K562 (cell line): ENCODE measurements around the gene AFAP1. TPM values are rescaled to one million over a fixed set of nuclear protein-coding genes. Genes with fewer than 3 reads are reported as not detected.

Experiments
- ATAC-seq: fragments of 200-7000 bp; cut with Tn5 transposase; 3 replicates; pipeline ENCODE4 v1.9.1; 2020; ENCODE audit warnings: moderate library complexity
- BruUV-seq: library from RNA; stranded (reverse); fragments of 400-500 nt; replicated peaks from 2 replicates; lab custom pipeline; 2021; lab: Mats Ljungman, UMichigan
- CTCF ChIA-PET: fragments of 300-600 bp; formaldehyde crosslinking; extraction: SDS; loops from one replicate; lab custom pipeline; 2021; ENCODE audit warnings: low intra/inter-chr PET ratio; lab: Yijun Ruan, JAX
- POLR2A ChIA-PET: fragments of 300-600, 350-650 bp; sonication (Branson Sonifier 250); formaldehyde crosslinking; extraction: SDS; loops from one replicate; lab custom pipeline; 2021; ENCODE audit warnings: antibody characterized with exemption, inconsistent platforms; lab: Yijun Ruan, JAX
- DNase-seq, 4 experiments: peaks; one replicate each; pipeline versions ENCODE4 v3.0.0 to v3.0.0-alpha.2; 2011 to 2018; ENCODE audit warnings: low spot score in 3 of 4, mixed read lengths in 3 of 4; ENCODE audit errors: extremely low read depth in 1 of 4
- FAIRE-seq: peaks from 2 replicates; lab custom pipeline; 2011; peaks lifted over from hg19 to GRCh38; lab: Jason Lieb, UNC
- H2AFZ ChIP-seq: 2 replicates; pipeline ENCODE4 v1.6.0; 2011; ENCODE audit warnings: low read depth, low read length, control low read depth, inconsistent platforms
- H3K27ac ChIP-seq: fragments of 200-600 bp; 3 replicates; pipeline ENCODE4 v1.8.0; 2011; ENCODE audit warnings: low read depth, mild to moderate bottlenecking, control low read depth, inconsistent platforms, low read length, moderate library complexity, mixed read lengths; ENCODE audit errors: extremely low read depth
- H3K27me3 ChIP-seq, 2 experiments: fragments of 300-600 bp in 1 of 2; 2 replicates in 1 of 2; 3 replicates in 1 of 2; pipeline versions ENCODE4 v1.6.0 to v1.8.0; 2011; ENCODE audit warnings: inconsistent platforms in 2 of 2, low read length in 2 of 2, mild to moderate bottlenecking in 1 of 2, mixed read lengths in 1 of 2, moderate library complexity in 1 of 2; ENCODE audit not compliant: control insufficient read depth in 2 of 2, insufficient read depth in 2 of 2
- H3K36me3 ChIP-seq: fragments of 300-600 bp; 3 replicates; pipeline ENCODE4 v1.8.0; 2011; ENCODE audit warnings: mild to moderate bottlenecking, low read length, inconsistent platforms; ENCODE audit not compliant: control insufficient read depth, insufficient read depth
- H3K4me1 ChIP-seq, 2 experiments: fragments of 200-600 bp in 1 of 2; replicated peaks in 1 of 2; 2 replicates in 1 of 2; 3 replicates in 1 of 2; pipeline versions ENCODE4 v1.5.1 to v1.8.0; 2011; ENCODE audit warnings: inconsistent platforms in 2 of 2, low read length in 2 of 2, mild to moderate bottlenecking in 1 of 2, mixed read lengths in 1 of 2, moderate library complexity in 1 of 2; ENCODE audit not compliant: control insufficient read depth in 2 of 2, insufficient read depth in 2 of 2
- H3K4me2 ChIP-seq: 2 replicates; pipeline ENCODE4 v1.6.1; 2011; ENCODE audit warnings: low read length, control low read depth, inconsistent platforms, mixed read lengths; ENCODE audit not compliant: insufficient read depth
- H3K4me3 ChIP-seq: fragments of 200-600 bp; sonication (generic), shearing (Covaris generic); 2 replicates; pipeline ENCODE4 v1.5.1; 2016; ENCODE audit warnings: control low read depth, inconsistent platforms
- H3K79me2 ChIP-seq: fragments of 200-600 bp; 3 replicates; pipeline ENCODE4 v1.8.0; 2011; ENCODE audit warnings: low read length, inconsistent platforms; ENCODE audit not compliant: control insufficient read depth, insufficient read depth
- H3K9ac ChIP-seq, 2 experiments: 2 replicates each; pipeline versions ENCODE4 v1.6.0 to v1.6.1; 2011; ENCODE audit warnings: low read depth in 2 of 2, low read length in 2 of 2, control low read depth in 1 of 2, inconsistent platforms in 1 of 2, mild to moderate bottlenecking in 1 of 2, mixed read lengths in 1 of 2; ENCODE audit not compliant: insufficient read depth in 1 of 2
- H3K9me1 ChIP-seq: one replicate; pipeline ENCODE4 v1.6.0; 2011; ENCODE audit warnings: inconsistent platforms, mild to moderate bottlenecking, low read length, moderate library complexity; ENCODE audit not compliant: control insufficient read depth, insufficient read depth
- H3K9me3 ChIP-seq: replicated peaks from 2 replicates; pipeline ENCODE4 v1.5.1; 2011; ENCODE audit warnings: low read depth, low read length, inconsistent platforms; ENCODE audit not compliant: control insufficient read depth, insufficient read depth
- H4K20me1 ChIP-seq: replicated peaks from 2 replicates; pipeline ENCODE4 v1.6.1; 2011; ENCODE audit warnings: low read length, inconsistent platforms, mixed read lengths; ENCODE audit not compliant: control insufficient read depth, insufficient read depth
- BCL6 ChIP-seq: fragments of 250-450 bp; sonication (Bioruptor Pico); IDR thresholded peaks from 2 replicates; pipeline ENCODE4 v1.4.0; 2020
- HIVEP1 ChIP-seq: fragments of 250-450 bp; sonication (Bioruptor Pico); IDR thresholded peaks from 2 replicates; pipeline ENCODE4 v1.4.0; 2020; ENCODE audit warnings: mild to moderate bottlenecking
- NUFIP1 ChIP-seq: fragments of 450-650 bp; IDR thresholded peaks from 2 replicates; pipeline ENCODE4 v1.6.1; 2018; ENCODE audit not compliant: partially characterized antibody
- PHF21A ChIP-seq: fragments of 450-650 bp; IDR thresholded peaks from 2 replicates; pipeline ENCODE4 v1.6.1; 2017; ENCODE audit warnings: low read depth, borderline replicate concordance
- SAFB ChIP-seq: fragments of 200-400 bp; formaldehyde crosslinking; IDR thresholded peaks from 2 replicates; pipeline ENCODE4 v1.6.1; 2017; ENCODE audit warnings: low read depth, low read length, borderline replicate concordance
- SETDB1 ChIP-seq: IDR thresholded peaks from one replicate; pipeline ENCODE4 v1.6.1; 2012; ENCODE audit warnings: low read length, control low read depth, inconsistent platforms
- SMAD2 ChIP-seq: fragments of 150-350 bp; IDR thresholded peaks from 2 replicates; pipeline ENCODE4 v1.6.1; 2014; ENCODE audit warnings: low read depth, mild to moderate bottlenecking, low read length
- ZFPM2 ChIP-seq: fragments of 250-450 bp; sonication (Bioruptor Pico); IDR thresholded peaks from 2 replicates; pipeline ENCODE4 v1.5.1; 2022; ENCODE audit warnings: mild to moderate bottlenecking
- ZNF384 ChIP-seq: IDR thresholded peaks from 2 replicates; pipeline ENCODE4 v1.6.1; 2012; ENCODE audit warnings: low read depth, low read length, improper control_type of control experiment
- WGBS: fragments of 100-300 bp; shearing (Covaris generic); methylation state at CpG from one replicate; pipeline ENCODE4 v1.1.6; 2016; ENCODE audit warnings: low coverage, mixed read lengths; ENCODE audit not compliant: insufficient coverage; ENCODE audit errors: missing lambda C conversion rate; 5-methylcytosine and 5-hydroxymethylcytosine counted together
- in situ Hi-C: fragments of 300-500 bp; cut with MboI; formaldehyde crosslinking; loops from 4 replicates; pipeline ENCODE4 v1.15.0; 2018; ENCODE audit warnings: inconsistent platforms, mixed read lengths
- intact Hi-C: fragments of 100-400 bp; cut with micrococcal nuclease; formaldehyde crosslinking; loops from 2 replicates; pipeline ENCODE4 v1.14.2; 2022
- polyA plus RNA-seq, 8 experiments: library from polyadenylated mRNA; depleted of rRNA in 4 of 8; stranded (reverse) in 5 of 8; unstranded in 3 of 8; fragments of >200 nt; fragmentation: Nextera tagmentation in 2 of 8; fragmentation: Illumina TruSeq in 1 of 8; extraction: Ambion mirVana in 2 of 8; extraction: Trizol in 1 of 8; gene quantifications; 2 replicates each; pipeline versions ENCODE4 v1.2.1 to v1.2.3, GENCODE V29; 2011 to 2014; ENCODE audit warnings: inconsistent platforms in 1 of 8, missing spikeins in 1 of 8
- total RNA-seq, 7 experiments: library from RNA; depleted of rRNA in 6 of 7; stranded (reverse); fragments of >200 nt in 6 of 7; fragmentation: Illumina TruSeq in 2 of 7; extraction: Trizol in 2 of 7; gene quantifications; 2 replicates each; pipeline versions ENCODE4 v1.2.1 to v1.2.3, GENCODE V29; 2011 to 2021; ENCODE audit warnings: low replicate concordance in 1 of 7
- TF ChIP-seq, protein P1 (sequence below): fragments of 250-450 bp; sonication (Bioruptor Pico); IDR thresholded peaks from 2 replicates; pipeline ENCODE4 v1.8.0; 2022; ENCODE audit warnings: inconsistent platforms, mild to moderate bottlenecking, moderate library complexity, borderline replicate concordance

AFAP1 gene
- total and polyA plus RNA-seq, 9 of the 15 experiments (the other 6 are each of a cell fraction or from before 2014, with no cell fraction given) = 0.07 to 0.42 (median 0.12) TPM; not detected in 1

DNA sequence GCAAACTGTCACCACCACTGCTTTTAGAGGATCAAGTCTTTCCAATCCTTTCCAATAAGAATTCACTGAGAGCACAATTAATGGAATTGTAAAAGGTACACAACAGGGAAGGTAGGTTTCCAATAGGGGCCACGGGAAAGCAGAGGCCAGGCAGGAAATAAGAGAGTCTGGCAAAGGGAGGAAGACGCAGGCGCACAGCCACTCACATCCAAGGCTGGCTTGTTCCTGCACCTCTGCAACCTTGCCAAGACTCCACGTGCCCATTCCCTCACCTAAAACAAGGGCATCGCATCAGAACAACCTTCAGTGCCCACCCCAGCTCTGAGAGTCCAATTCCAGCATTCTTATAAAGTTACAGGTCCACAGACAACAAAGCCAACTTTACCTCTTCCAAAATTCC lies 81.2 kb downstream of the AFAP1 start:
- 10% methylated on average over 4 of the region's 5 CpGs for WGBS
- no peak for DNase-seq
- ChIA-PET CTCF (no interaction called here), POLR2A (no interaction called here)
- Histone ChIP-seq H3K9ac (no peak overlapping the region), H3K27me3 (peaks cover 19 to 45% of the 10 kb centered on the region in 2 experiments), H3K9me3 (0 out of 2 replicates have a peak, but pooled peaks cover 2% of the 10 kb centered on the region), H4K20me1 (no peaks in the 10 kb centered on the region), H3K36me3 (no peaks in the 10 kb centered on the region), H3K4me2 (no peak overlapping the region), H3K9me1 (no peaks in the 10 kb centered on the region), H3K27ac (no peak overlapping the region), H3K79me2 (no peaks in the 10 kb centered on the region), H3K4me3 (no peak overlapping the region), H2AFZ (no peak overlapping the region), H3K4me1 (no peaks in the 10 kb centered on the region)
- no TSS peak for BruUV-seq
- intact Hi-C loops (no loop called here), in situ Hi-C loops (no loop called here)
- TF ChIP-seq HIVEP1 (CRISPR knock-in tag) = no peak
- no peak for TF ChIP-seq BCL6 (CRISPR knock-in tag)
- TF ChIP-seq SMAD2 = no peak
- TF ChIP-seq SETDB1 = no peak
- TF ChIP-seq SAFB = no peak
- no peak for TF ChIP-seq NUFIP1
- no peak for ATAC-seq
- FAIRE-seq = no peak

- H3K4me1 ChIP-seq = no peaks in the 10 kb centered on the region
- no peak overlapping the region for H3K4me3 ChIP-seq
- H3K9me1 ChIP-seq = no peaks in the 10 kb centered on the region
- FAIRE-seq (no peak), ATAC-seq (no peak), DNase-seq (no peak)
- H3K27me3 ChIP-seq = peaks cover 21 to 50% of the 10 kb centered on the region in 2 experiments
- intact Hi-C loops = no loop called here
- no peaks in the 10 kb centered on the region for H3K79me2 ChIP-seq
- no peak overlapping the region for H3K9ac ChIP-seq
- CTCF ChIA-PET = no interaction called here
- no peak for TF ChIP-seq PHF21A
- no peak for TF ChIP-seq ZNF384
- TF ChIP-seq, protein P1, sequence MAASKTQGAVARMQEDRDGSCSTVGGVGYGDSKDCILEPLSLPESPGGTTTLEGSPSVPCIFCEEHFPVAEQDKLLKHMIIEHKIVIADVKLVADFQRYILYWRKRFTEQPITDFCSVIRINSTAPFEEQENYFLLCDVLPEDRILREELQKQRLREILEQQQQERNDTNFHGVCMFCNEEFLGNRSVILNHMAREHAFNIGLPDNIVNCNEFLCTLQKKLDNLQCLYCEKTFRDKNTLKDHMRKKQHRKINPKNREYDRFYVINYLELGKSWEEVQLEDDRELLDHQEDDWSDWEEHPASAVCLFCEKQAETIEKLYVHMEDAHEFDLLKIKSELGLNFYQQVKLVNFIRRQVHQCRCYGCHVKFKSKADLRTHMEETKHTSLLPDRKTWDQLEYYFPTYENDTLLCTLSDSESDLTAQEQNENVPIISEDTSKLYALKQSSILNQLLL (CRISPR knock-in tag) = no peak
- TF ChIP-seq ZFPM2 (CRISPR knock-in tag) = no peak
- no peak overlapping the region for H2AFZ ChIP-seq
- H3K27ac ChIP-seq = no peak overlapping the region
- H3K36me3 ChIP-seq = no peaks in the 10 kb centered on the region
- no TSS peak for BruUV-seq
- no peaks in the 10 kb centered on the region for H4K20me1 ChIP-seq
- no peak overlapping the region for H3K4me2 ChIP-seq
- H3K9me3 ChIP-seq = 0 out of 2 replicates have a peak, but pooled peaks cover 2% of the 10 kb centered on the region
- POLR2A ChIA-PET = no interaction called here
- in situ Hi-C loops = no loop called here
- WGBS = 0% methylated on average over 2 of the region's 2 CpGs
Measured at GRCh38 chr4:7857993-7858392, 81.7 kb downstream of the AFAP1 start.
